Ramos (cell line): ENCODE results near the gene PKDCC.
"Not testable (repeated sequence)": the region's sequence is repeated elsewhere in the genome, so short reads cannot be mapped to it uniquely, and the experiment has no call there.

Experiments used
- in situ Hi-C: fragments of 300-500 bp; cut with MboI; formaldehyde crosslinking; loops from one replicate; pipeline ENCODE4 v1.14.3; 2022; ENCODE audit warnings: low sequenced_read_pairs; ENCODE audit not compliant: unreplicated experiment

Gene PKDCC

GRCh38 chr2:42029639-42030199, 18.1 kb upstream of the PKDCC start:
- in situ Hi-C loops = no loop called here

- in situ Hi-C loops = no loop called here
These were observed 17.5 kb upstream of the PKDCC start for GRCh38 chr2:42030200-42030759.

GRCh38 chr2:42030829-42031228, 17.0 kb upstream of the PKDCC start:
- in situ Hi-C loops = no loop called here

- in situ Hi-C loops = no loop called here
These were observed 16.3 kb upstream of the PKDCC start for GRCh38 chr2:42031281-42032223.

- in situ Hi-C loops = no loop called here
These were observed 15.6 kb upstream of the PKDCC start for GRCh38 chr2:42032224-42032620.

- in situ Hi-C loops = no loop called here
These were observed 15.1 kb upstream of the PKDCC start for GRCh38 chr2:42032745-42033144.

GRCh38 chr2:42034096-42034495, 13.7 kb upstream of the PKDCC start:
- in situ Hi-C loops = not testable (repeated sequence)

GRCh38 chr2:42035241-42035640, 12.6 kb upstream of the PKDCC start:
- in situ Hi-C loops = no loop called here

- in situ Hi-C loops = no loop called here
These were observed 11.4 kb upstream of the PKDCC start for GRCh38 chr2:42036413-42036812.

GRCh38 chr2:42036940-42037339, 10.9 kb upstream of the PKDCC start:
- in situ Hi-C loops = no loop called here

GRCh38 chr2:42040643-42041278, 7.1 kb upstream of the PKDCC start:
- in situ Hi-C loops = no loop called here

GRCh38 chr2:42041377-42042127, 6.3 kb upstream of the PKDCC start:
- in situ Hi-C loops = no loop called here

- in situ Hi-C loops = no loop called here
These were observed 5.0 kb upstream of the PKDCC start for GRCh38 chr2:42042631-42043355.

- in situ Hi-C loops = no loop called here
These were observed 3.9 kb upstream of the PKDCC start for GRCh38 chr2:42043789-42044394.

- in situ Hi-C loops = no loop called here
These were observed 2.9 kb upstream of the PKDCC start for GRCh38 chr2:42044939-42045338.

GRCh38 chr2:42045352-42045751, 2.5 kb upstream of the PKDCC start:
- in situ Hi-C loops = no loop called here

- in situ Hi-C loops = no loop called here
These were observed 1.7 kb upstream of the PKDCC start for GRCh38 chr2:42045848-42046748.

GRCh38 chr2:42046819-42047487, 868 bp upstream of the PKDCC start:
- in situ Hi-C loops = no loop called here
